Upper lobe of left lung (tissue), 6 donors: ENCODE measurements around the gene TAF1D. TPM values are rescaled to one million over a fixed set of nuclear protein-coding genes. Genes with fewer than 3 reads are reported as not detected.
A peak's percentile ranks its signal among the peaks of the same experiment; 100 is the strongest.
"Not testable (repeated sequence)": the region's sequence is repeated elsewhere in the genome, so short reads cannot be mapped to it uniquely, and the experiment has no call there.

Source experiments
- ATAC-seq, 2 donors: fragments of 200-7000 bp; cut with Tn5 transposase; one replicate each; pipeline ENCODE4 v1.9.1; 2022; ENCODE audit warnings: mild to moderate bottlenecking in 2 of 2, moderate library complexity in 2 of 2; ENCODE audit not compliant: low FRiP score in 2 of 2
- DNase-seq, 2 donors: peaks; one replicate each; pipeline ENCODE4 v3.0.0-alpha.2; 2019 to 2020
- H3K27ac ChIP-seq, 4 donors: fragments of 200-600 bp; sonication (generic); one replicate each; pipeline ENCODE4 v1.5.1; 2016 to 2019
- H3K27me3 ChIP-seq, 4 donors: fragments of 200-600 bp; sonication (generic); one replicate each; pipeline ENCODE4 v1.5.1; 2017 to 2019
- H3K36me3 ChIP-seq, 4 donors: fragments of 200-600 bp; sonication (generic); one replicate each; pipeline ENCODE4 v1.5.1; 2016 to 2019
- H3K4me1 ChIP-seq, 4 donors: fragments of 200-600 bp; sonication (generic); one replicate each; pipeline ENCODE4 v1.5.1; 2018 to 2019
- H3K4me3 ChIP-seq, 4 donors: fragments of 200-600 bp; sonication (generic); one replicate each; pipeline ENCODE4 v1.5.1; 2017 to 2019; ENCODE audit warnings: mild to moderate bottlenecking in 2 of 4, moderate library complexity in 1 of 4
- H3K9me3 ChIP-seq, 4 donors: fragments of 200-600 bp; sonication (generic); one replicate each; pipeline ENCODE4 v1.5.1; 2018 to 2019
- EP300 ChIP-seq, 4 donors: sonication (generic); formaldehyde crosslinking; IDR thresholded peaks; one replicate each; pipeline ENCODE4 v1.5.1; 2017; ENCODE audit warnings: antibody characterized with exemption in 4 of 4, control low read depth in 2 of 4
- POLR2A ChIP-seq, 4 donors: fragments of 450-650 bp; IDR thresholded peaks; one replicate each; pipeline ENCODE4 v1.5.1; 2016 to 2017; ENCODE audit warnings: antibody characterized with exemption in 4 of 4, mild to moderate bottlenecking in 2 of 4
- POLR2AphosphoS5 ChIP-seq, 2 donors: sonication (generic); formaldehyde crosslinking; IDR thresholded peaks; one replicate each; pipeline ENCODE4 v1.5.1; 2017; ENCODE audit warnings: antibody characterized with exemption in 2 of 2
- WGBS, 2 donors: methylation state at CpG; one replicate each; pipeline ENCODE4 v1.1.5; 2017 to 2018; 5-methylcytosine and 5-hydroxymethylcytosine counted together
- total RNA-seq, 6 donors: library from RNA; depleted of rRNA in 4 of 6; stranded (reverse); fragments of >200 nt in 4 of 6; gene quantifications; one replicate each; pipeline versions ENCODE4 v1.1.0 to v1.2.1, GENCODE V29; 2016 to 2021
- TF ChIP-seq, protein P1 (sequence below), 6 experiments: fragments of 450-650 bp in 4 of 6; fragments of 200-600 bp in 2 of 6; sonication (generic) in 2 of 6; IDR thresholded peaks; one replicate each; pipeline ENCODE4 v1.5.1; 2016 to 2019; ENCODE audit warnings: antibody characterized with exemption in 6 of 6
- donor health status: DM: no; HTN: no; CAD: no; lungs with moderate emphysema.
- donor health status: DM: no; HTN: yes; CAD: no; lungs with severe emphysema.

The TAF1D gene
- total RNA-seq, 6 donors from 2014 or later = 70.5 to 195 (median 88.5) TPM

DNA sequence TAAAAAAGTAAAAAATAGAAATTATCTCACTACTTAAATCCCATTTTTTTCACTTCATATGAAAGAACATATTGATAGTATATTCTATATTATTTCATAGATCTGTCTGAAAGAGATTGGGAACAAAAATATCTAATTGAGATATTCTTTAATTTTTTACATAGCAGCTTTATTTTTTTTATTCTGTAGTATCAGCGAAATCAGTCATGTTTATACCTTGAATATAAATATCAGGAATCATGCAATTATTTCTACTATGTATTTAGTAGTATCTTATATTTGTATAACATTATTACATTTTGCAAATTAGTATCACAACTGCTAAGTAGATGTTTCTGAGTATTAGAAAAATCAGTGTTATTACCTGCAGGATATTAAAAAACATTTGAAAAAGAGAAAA is 20.6 kb upstream of the TAF1D start:
- ATAC-seq (no peak), DNase-seq (no peak)
- TF ChIP-seq POLR2AphosphoS5 (IDR thresholded peaks at IDR 0.05) (no peak), POLR2A (IDR thresholded peaks at IDR 0.05) (no peak), EP300 (IDR thresholded peaks at IDR 0.05) (no peak)
- TF ChIP-seq, protein P1, sequence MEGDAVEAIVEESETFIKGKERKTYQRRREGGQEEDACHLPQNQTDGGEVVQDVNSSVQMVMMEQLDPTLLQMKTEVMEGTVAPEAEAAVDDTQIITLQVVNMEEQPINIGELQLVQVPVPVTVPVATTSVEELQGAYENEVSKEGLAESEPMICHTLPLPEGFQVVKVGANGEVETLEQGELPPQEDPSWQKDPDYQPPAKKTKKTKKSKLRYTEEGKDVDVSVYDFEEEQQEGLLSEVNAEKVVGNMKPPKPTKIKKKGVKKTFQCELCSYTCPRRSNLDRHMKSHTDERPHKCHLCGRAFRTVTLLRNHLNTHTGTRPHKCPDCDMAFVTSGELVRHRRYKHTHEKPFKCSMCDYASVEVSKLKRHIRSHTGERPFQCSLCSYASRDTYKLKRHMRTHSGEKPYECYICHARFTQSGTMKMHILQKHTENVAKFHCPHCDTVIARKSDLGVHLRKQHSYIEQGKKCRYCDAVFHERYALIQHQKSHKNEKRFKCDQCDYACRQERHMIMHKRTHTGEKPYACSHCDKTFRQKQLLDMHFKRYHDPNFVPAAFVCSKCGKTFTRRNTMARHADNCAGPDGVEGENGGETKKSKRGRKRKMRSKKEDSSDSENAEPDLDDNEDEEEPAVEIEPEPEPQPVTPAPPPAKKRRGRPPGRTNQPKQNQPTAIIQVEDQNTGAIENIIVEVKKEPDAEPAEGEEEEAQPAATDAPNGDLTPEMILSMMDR (IDR thresholded peaks at IDR 0.05) = no peak
- Histone ChIP-seq H3K36me3 (peaks cover 30 to 81% (median 40%) of the 10 kb centered on the region in 4 donors), H3K27me3 (no peaks in the 10 kb centered on the region), H3K27ac (no peak overlapping the region), H3K4me1 (no peaks in the 10 kb centered on the region), H3K9me3 (no peaks in the 10 kb centered on the region), H3K4me3 (no peak overlapping the region)
- WGBS, 2 donors = 97 to 98% methylated on average over 1 of the region's 1 CpG

DNA sequence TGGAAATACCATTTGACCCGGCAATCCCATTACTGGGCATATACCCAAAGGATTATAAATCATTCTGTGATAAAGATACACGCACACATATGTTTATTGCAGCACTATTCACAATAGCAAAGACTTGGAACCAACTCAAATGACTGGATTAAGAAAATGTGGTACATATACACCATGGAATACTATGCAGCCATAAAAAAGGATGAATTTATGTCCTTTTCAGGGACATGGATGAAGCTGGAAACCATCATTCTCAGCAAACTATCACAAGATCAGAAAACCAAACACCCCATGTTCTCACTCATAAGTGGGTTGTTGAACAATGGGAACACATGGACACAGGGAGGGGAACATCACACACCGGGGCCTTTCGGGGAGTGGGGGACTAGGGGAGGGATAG is 17.8 kb upstream of the TAF1D start:
- not testable (repeated sequence) for H3K9me3 ChIP-seq, DNase-seq, ATAC-seq, H3K27me3 ChIP-seq, H3K4me1 ChIP-seq, H3K27ac ChIP-seq, H3K4me3 ChIP-seq
- 96% methylated on average over 4 of the region's 4 CpGs for WGBS, 2 donors
- H3K36me3 ChIP-seq = peaks cover 37 to 94% (median 50%) of the 10 kb centered on the region in 4 donors

DNA sequence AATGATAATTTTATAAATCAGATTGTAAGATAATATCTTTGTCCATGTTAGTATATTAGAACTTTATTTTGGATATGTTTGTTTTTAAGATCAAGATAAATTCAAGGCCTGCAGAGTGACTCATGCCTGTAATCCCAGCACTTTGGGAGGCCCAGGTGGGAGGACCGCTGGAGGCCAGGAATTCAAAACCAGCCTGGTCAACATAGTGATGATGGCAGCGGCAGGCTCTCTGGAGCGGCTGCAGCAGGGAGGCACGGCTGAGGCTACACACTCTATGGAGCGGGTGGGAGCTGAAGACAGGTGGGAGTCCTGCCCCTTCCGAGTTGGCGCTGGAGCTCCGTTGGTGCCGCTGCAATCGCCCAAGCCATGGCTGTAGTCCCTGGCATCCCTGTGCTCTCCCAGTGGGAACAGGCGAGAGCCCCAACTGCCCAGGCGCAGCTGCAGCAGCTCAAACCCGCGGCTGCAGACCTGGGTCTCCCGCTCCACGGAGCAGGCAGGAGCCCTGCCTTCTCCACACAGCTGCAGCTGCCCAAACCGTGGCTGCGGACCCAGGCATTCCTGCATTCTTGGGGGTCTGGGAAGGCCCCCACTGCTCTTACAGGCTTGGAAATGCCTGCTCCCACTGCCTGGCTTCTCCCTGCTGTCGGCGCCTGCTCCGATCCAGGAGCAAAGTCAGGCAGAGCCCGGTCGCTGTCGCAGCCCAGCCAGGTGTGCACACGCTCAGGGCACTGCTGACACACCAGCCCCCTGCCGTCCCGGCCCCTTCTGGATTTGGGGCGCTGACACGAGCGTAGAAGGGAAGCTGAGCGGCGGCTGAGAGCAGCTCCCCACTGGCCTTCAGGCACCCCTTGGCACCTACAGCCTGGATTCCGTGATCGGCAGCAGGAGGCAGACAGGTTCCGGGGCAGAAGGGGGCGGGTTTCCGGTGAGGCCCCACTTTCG is 16.9 kb upstream of the TAF1D start:
- no peak overlapping the region for H3K4me3 ChIP-seq
- no peaks in the 10 kb centered on the region for H3K27me3 ChIP-seq
- H3K4me1 ChIP-seq = no peaks in the 10 kb centered on the region
- WGBS, 2 donors = 97% methylated on average over 8 to 24 of the region's 38 CpGs
- TF ChIP-seq EP300 (IDR thresholded peaks at IDR 0.05) = no peak
- no peak for TF ChIP-seq POLR2AphosphoS5 (IDR thresholded peaks at IDR 0.05)
- TF ChIP-seq, protein P1 (IDR thresholded peaks at IDR 0.05) = no peak
- TF ChIP-seq POLR2A (IDR thresholded peaks at IDR 0.05) = no peak
- ATAC-seq = no peak
- H3K9me3 ChIP-seq = no peaks in the 10 kb centered on the region
- DNase-seq = peak in 1 of 2 donors; percentile 78
- H3K27ac ChIP-seq = no peak overlapping the region
- peaks cover 41 to 94% (median 54%) of the 10 kb centered on the region in 4 donors for H3K36me3 ChIP-seq

DNA sequence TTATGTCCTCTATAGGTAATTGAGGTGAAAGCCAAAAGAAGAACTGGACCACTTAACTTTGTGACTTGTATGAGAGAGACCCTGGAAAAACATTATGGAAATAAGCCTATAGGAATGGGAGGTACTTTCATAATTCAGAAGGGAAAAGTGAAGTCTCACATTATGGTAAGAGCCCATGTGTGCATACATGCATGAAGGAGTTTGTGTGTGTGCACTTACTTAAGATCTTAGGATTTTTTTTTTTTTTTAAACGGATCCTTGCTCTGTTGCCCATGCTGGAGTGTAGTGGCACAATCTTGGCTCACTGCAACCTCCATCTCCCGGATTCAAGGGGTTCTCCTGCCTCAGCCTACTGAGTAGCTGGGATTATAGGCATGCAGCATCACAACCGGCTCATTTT is 16.0 kb upstream of the TAF1D start:
- H3K36me3 ChIP-seq = peaks cover 41 to 85% (median 52%) of the 10 kb centered on the region in 4 donors
- TF ChIP-seq EP300 (IDR thresholded peaks at IDR 0.05) (no peak), POLR2AphosphoS5 (IDR thresholded peaks at IDR 0.05) (no peak), POLR2A (IDR thresholded peaks at IDR 0.05) (no peak)
- TF ChIP-seq, protein P1 (IDR thresholded peaks at IDR 0.05) = no peak

DNA sequence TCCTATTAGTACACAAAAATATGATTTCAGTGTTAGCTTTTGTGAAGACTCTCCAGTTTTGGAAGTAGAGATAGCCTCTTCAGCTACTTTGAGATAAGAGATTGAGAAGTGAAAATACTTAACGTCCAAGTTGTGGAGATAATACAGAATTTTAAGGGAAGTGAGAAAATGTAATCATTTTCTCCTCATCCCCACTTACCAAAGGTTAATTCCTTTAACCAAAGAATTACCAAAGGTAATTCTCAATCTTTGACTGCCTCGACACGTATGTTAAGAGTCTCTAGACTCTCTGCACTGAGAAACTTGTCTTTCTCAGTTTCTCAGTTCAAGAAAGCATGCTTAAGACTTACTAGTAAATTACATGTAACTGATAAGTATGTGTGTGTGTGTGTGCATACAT is 15.5 kb upstream of the TAF1D start:
- H3K36me3 ChIP-seq = peaks cover 40 to 80% (median 50%) of the 10 kb centered on the region in 4 donors
- TF ChIP-seq EP300 (IDR thresholded peaks at IDR 0.05) = no peak
- TF ChIP-seq, protein P1 (IDR thresholded peaks at IDR 0.05) = no peak
- DNase-seq = no peak
- H3K4me1 ChIP-seq = no peaks in the 10 kb centered on the region
- H3K9me3 ChIP-seq = no peaks in the 10 kb centered on the region
- no peak overlapping the region for H3K27ac ChIP-seq
- 79 to 81% methylated on average over 3 of the region's 3 CpGs for WGBS, 2 donors
- no peaks in the 10 kb centered on the region for H3K27me3 ChIP-seq
- no peak for ATAC-seq
- H3K4me3 ChIP-seq = no peak overlapping the region

More for the DNA sequence above, 16.0 kb upstream of the TAF1D start:
- no peaks in the 10 kb centered on the region for H3K9me3 ChIP-seq
- no peak overlapping the region for H3K4me3 ChIP-seq
- WGBS, 2 donors = 82 to 87% methylated on average over 3 of the region's 3 CpGs
- H3K4me1 ChIP-seq = no peaks in the 10 kb centered on the region
- DNase-seq (no peak), ATAC-seq (no peak)
- H3K27me3 ChIP-seq = no peaks in the 10 kb centered on the region
- no peak overlapping the region for H3K27ac ChIP-seq
